HAP-1 (cell line): ENCODE data around the gene FBXO28.
A peak's percentile ranks its signal among the peaks of the same experiment; 100 is the strongest.

Source experiments
- DNase-seq, 2 experiments: peaks; one replicate each; pipeline ENCODE4 v3.0.0-alpha.2; 2016 to 2020; ENCODE audit warnings: low spot score in 2 of 2
- H3K27me3 ChIP-seq: fragments of 250-450 bp; sonication (Bioruptor Pico); 2 replicates; pipeline ENCODE4 v1.5.1; 2020; ENCODE audit warnings: low read depth, mild to moderate bottlenecking, moderate library complexity
- H3K36me3 ChIP-seq: fragments of 250-450 bp; sonication (Bioruptor Pico); replicated peaks from 2 replicates; pipeline ENCODE4 v1.5.1; 2020; ENCODE audit warnings: mild to moderate bottlenecking
- H3K4me1 ChIP-seq: fragments of 250-450 bp; sonication (Bioruptor Pico); 2 replicates; pipeline ENCODE4 v1.5.1; 2020; ENCODE audit warnings: mild to moderate bottlenecking
- H3K4me3 ChIP-seq: fragments of 250-450 bp; sonication (Bioruptor Pico); 2 replicates; pipeline ENCODE4 v1.5.1; 2020; ENCODE audit warnings: mild to moderate bottlenecking, moderate library complexity
- H3K9me3 ChIP-seq: fragments of 250-450 bp; sonication (Bioruptor Pico); 2 replicates; pipeline ENCODE4 v1.5.1; 2020; ENCODE audit warnings: mild to moderate bottlenecking, moderate library complexity
- in situ Hi-C: fragments of 300-500 bp; cut with MboI; formaldehyde crosslinking; loops from 3 replicates; pipeline ENCODE4 v1.14.3; 2020; ENCODE audit warnings: low sequenced_read_pairs, inconsistent platforms, mixed read lengths

Gene FBXO28

GRCh38 chr1:224141693-224142092 lies 27.8 kb downstream of the FBXO28 start:
- H3K9me3 ChIP-seq: no peaks in the 10 kb centered on the region
- H3K4me3 ChIP-seq: no peak overlapping the region
- in situ Hi-C loops: no loop called here
- H3K36me3 ChIP-seq: peaks cover 22% of the 10 kb centered on the region
- H3K27me3 ChIP-seq: no peaks in the 10 kb centered on the region
- DNase-seq: no peak
- H3K4me1 ChIP-seq: no peaks in the 10 kb centered on the region

GRCh38 chr1:224149709-224150108 lies 35.8 kb downstream of the FBXO28 start:
- in situ Hi-C loops: no loop called here
- Histone ChIP-seq H3K4me1 (no peaks in the 10 kb centered on the region), H3K36me3 (peaks cover 5% of the 10 kb centered on the region; the same call in 1 of the 2 replicates), H3K4me3 (no peak overlapping the region), H3K9me3 (no peaks in the 10 kb centered on the region), H3K27me3 (no peaks in the 10 kb centered on the region)
- DNase-seq: peak in 1 of 2 experiments; percentile 27

GRCh38 chr1:224151117-224151516 lies 37.2 kb downstream of the FBXO28 start:
- in situ Hi-C loops: no loop called here
- H3K4me1 ChIP-seq: peaks cover 5% of the 10 kb centered on the region; the same call in 1 of the 2 replicates
- H3K27me3 ChIP-seq: no peaks in the 10 kb centered on the region
- H3K4me3 ChIP-seq: no peak overlapping the region
- H3K36me3 ChIP-seq: peaks cover 5% of the 10 kb centered on the region; the same call in 1 of the 2 replicates
- no peaks in the 10 kb centered on the region for H3K9me3 ChIP-seq
- DNase-seq: no peak

GRCh38 chr1:224157316-224157715 lies 43.4 kb downstream of the FBXO28 start:
- Histone ChIP-seq H3K4me1 (peaks cover 18% of the 10 kb centered on the region), H3K27me3 (no peaks in the 10 kb centered on the region), H3K36me3 (peaks cover 29% of the 10 kb centered on the region), H3K4me3 (no peak overlapping the region), H3K9me3 (no peaks in the 10 kb centered on the region)
- in situ Hi-C loops: no loop called here
- DNase-seq: no peak

- no peaks in the 10 kb centered on the region for H3K27me3 ChIP-seq
- peak in 1 of 2 experiments; percentile 21 for DNase-seq
- no peak overlapping the region for H3K4me3 ChIP-seq
- H3K4me1 ChIP-seq: peaks cover 22% of the 10 kb centered on the region
- in situ Hi-C loops: no loop called here
- H3K36me3 ChIP-seq: peaks cover 24% of the 10 kb centered on the region
- H3K9me3 ChIP-seq: no peaks in the 10 kb centered on the region
Observed at GRCh38 chr1:224159541-224159940, 45.6 kb downstream of the FBXO28 start.

GRCh38 chr1:224160171-224160682 lies 46.3 kb downstream of the FBXO28 start:
- DNase-seq: no peak
- Histone ChIP-seq H3K36me3 (peaks cover 24% of the 10 kb centered on the region), H3K4me3 (no peak overlapping the region), H3K27me3 (no peaks in the 10 kb centered on the region), H3K9me3 (no peaks in the 10 kb centered on the region), H3K4me1 (peaks cover 22% of the 10 kb centered on the region)
- in situ Hi-C loops: no loop called here

- H3K4me1 ChIP-seq: peaks cover 18% of the 10 kb centered on the region
- DNase-seq: no peak
- H3K9me3 ChIP-seq: no peaks in the 10 kb centered on the region
- no peak overlapping the region for H3K4me3 ChIP-seq
- no peaks in the 10 kb centered on the region for H3K27me3 ChIP-seq
- in situ Hi-C loops: no loop called here
- H3K36me3 ChIP-seq: peaks cover 16% of the 10 kb centered on the region
Observed at GRCh38 chr1:224162768-224163167, 48.9 kb downstream of the FBXO28 start.

GRCh38 chr1:224163311-224163710 lies 49.4 kb downstream of the FBXO28 start:
- in situ Hi-C loops: no loop called here
- H3K36me3 ChIP-seq: peaks cover 10% of the 10 kb centered on the region
- H3K9me3 ChIP-seq: no peaks in the 10 kb centered on the region
- DNase-seq: no peak
- H3K4me1 ChIP-seq: peaks cover 18% of the 10 kb centered on the region
- no peak overlapping the region for H3K4me3 ChIP-seq
- H3K27me3 ChIP-seq: no peaks in the 10 kb centered on the region

GRCh38 chr1:224168859-224169380 lies 55.0 kb downstream of the FBXO28 start:
- H3K9me3 ChIP-seq: no peaks in the 10 kb centered on the region
- H3K27me3 ChIP-seq: no peaks in the 10 kb centered on the region
- no peak overlapping the region for H3K4me3 ChIP-seq
- DNase-seq: no peak
- no peaks in the 10 kb centered on the region for H3K36me3 ChIP-seq
- peaks cover 4% of the 10 kb centered on the region for H3K4me1 ChIP-seq
- in situ Hi-C loops: no loop called here

- Histone ChIP-seq H3K4me3 (no peak overlapping the region), H3K4me1 (no peaks in the 10 kb centered on the region; the same call in 1 of the 2 replicates), H3K9me3 (no peaks in the 10 kb centered on the region), H3K36me3 (no peaks in the 10 kb centered on the region), H3K27me3 (no peaks in the 10 kb centered on the region)
- in situ Hi-C loops: no loop called here
- no peak for DNase-seq
Observed at GRCh38 chr1:224169718-224170270, 55.9 kb downstream of the FBXO28 start.

- Histone ChIP-seq H3K27me3 (no peaks in the 10 kb centered on the region), H3K4me3 (no peak overlapping the region), H3K9me3 (no peaks in the 10 kb centered on the region), H3K4me1 (no peaks in the 10 kb centered on the region), H3K36me3 (no peaks in the 10 kb centered on the region)
- DNase-seq: no peak
- in situ Hi-C loops: no loop called here
Observed at GRCh38 chr1:224170343-224170742, 56.4 kb downstream of the FBXO28 start.

GRCh38 chr1:224170748-224171478 lies 57.0 kb downstream of the FBXO28 start:
- no peaks in the 10 kb centered on the region for H3K27me3 ChIP-seq
- no peaks in the 10 kb centered on the region for H3K4me1 ChIP-seq
- H3K9me3 ChIP-seq: no peaks in the 10 kb centered on the region
- no peak for DNase-seq
- H3K36me3 ChIP-seq: no peaks in the 10 kb centered on the region
- in situ Hi-C loops: no loop called here
- no peak overlapping the region for H3K4me3 ChIP-seq

GRCh38 chr1:224172229-224172628 lies 58.3 kb downstream of the FBXO28 start:
- in situ Hi-C loops: no loop called here
- Histone ChIP-seq H3K4me3 (no peak overlapping the region), H3K9me3 (no peaks in the 10 kb centered on the region), H3K36me3 (no peaks in the 10 kb centered on the region), H3K4me1 (no peaks in the 10 kb centered on the region), H3K27me3 (no peaks in the 10 kb centered on the region)
- no peak for DNase-seq

GRCh38 chr1:224173523-224173922 lies 59.6 kb downstream of the FBXO28 start:
- in situ Hi-C loops: no loop called here
- Histone ChIP-seq H3K4me3 (no peak overlapping the region), H3K9me3 (no peaks in the 10 kb centered on the region), H3K36me3 (no peaks in the 10 kb centered on the region), H3K27me3 (no peaks in the 10 kb centered on the region), H3K4me1 (no peaks in the 10 kb centered on the region)
- no peak for DNase-seq
